ENCODE data around the gene PMP22. TPM values are rescaled to one million over a fixed set of nuclear protein-coding genes. Genes with fewer than 3 reads are reported as not detected.

The PMP22 gene
- total RNA-seq, 4 donors from 2014 or later, result 104 to 246 (median 155) TPM

- TF ChIP-seq, protein P1, sequence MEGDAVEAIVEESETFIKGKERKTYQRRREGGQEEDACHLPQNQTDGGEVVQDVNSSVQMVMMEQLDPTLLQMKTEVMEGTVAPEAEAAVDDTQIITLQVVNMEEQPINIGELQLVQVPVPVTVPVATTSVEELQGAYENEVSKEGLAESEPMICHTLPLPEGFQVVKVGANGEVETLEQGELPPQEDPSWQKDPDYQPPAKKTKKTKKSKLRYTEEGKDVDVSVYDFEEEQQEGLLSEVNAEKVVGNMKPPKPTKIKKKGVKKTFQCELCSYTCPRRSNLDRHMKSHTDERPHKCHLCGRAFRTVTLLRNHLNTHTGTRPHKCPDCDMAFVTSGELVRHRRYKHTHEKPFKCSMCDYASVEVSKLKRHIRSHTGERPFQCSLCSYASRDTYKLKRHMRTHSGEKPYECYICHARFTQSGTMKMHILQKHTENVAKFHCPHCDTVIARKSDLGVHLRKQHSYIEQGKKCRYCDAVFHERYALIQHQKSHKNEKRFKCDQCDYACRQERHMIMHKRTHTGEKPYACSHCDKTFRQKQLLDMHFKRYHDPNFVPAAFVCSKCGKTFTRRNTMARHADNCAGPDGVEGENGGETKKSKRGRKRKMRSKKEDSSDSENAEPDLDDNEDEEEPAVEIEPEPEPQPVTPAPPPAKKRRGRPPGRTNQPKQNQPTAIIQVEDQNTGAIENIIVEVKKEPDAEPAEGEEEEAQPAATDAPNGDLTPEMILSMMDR (IDR thresholded peaks at IDR 0.05), result no peak
- TF ChIP-seq POLR2A (IDR thresholded peaks at IDR 0.05), result no peak
- intact Hi-C loops (cut with DNase I; ENCODE audit: low total_unique reads), result no loop called here
- Histone ChIP-seq H3K4me3 (no peak overlapping the region), H3K9me3 (no peaks in the 10 kb centered on the region), H3K36me3 (no peaks in the 10 kb centered on the region), H3K4me1 (no peaks in the 10 kb centered on the region), H3K27ac (no peak overlapping the region), H3K27me3 (no peaks in the 10 kb centered on the region)
- no peak for DNase-seq
Observed at GRCh38 chr17:15239491-15239890, 25.6 kb downstream of the PMP22 start.

DNA sequence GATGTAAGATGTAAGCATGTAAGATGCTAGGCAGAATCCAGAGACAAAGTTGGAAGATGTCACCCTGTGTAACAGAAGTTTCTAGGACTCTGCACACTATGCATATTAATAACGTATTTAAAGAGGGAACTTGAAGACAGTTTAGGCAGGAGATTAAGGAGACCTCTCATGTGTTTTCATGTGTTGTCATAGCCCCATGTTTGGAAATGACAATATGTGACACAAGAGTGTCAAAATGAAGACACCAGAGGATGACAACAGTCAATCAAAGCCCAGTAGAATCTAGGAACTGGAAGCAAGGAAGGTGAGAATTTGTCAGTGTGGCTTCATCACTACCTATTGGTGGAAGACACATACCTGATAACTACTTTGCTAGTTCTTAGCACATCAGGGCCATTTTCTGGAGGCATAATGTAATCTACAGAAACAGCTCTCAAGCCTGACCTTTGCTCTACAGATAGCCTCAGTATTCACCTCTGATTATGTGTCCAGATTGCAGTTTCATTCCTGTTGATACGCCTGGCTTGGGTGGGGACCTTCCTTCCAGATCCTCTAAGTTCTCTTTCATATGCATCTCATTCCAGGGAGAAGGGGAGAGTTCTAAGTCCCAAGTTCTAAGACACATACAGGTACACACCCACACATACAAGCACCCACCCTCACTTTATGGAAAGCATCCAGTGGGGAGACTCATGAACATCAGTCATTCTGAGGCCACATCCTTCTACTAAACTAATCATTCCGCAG, 26.3 kb downstream of the PMP22 start:
- intact Hi-C loops (cut with DNase I; ENCODE audit: low total_unique reads), result no loop called here
- H3K4me3 ChIP-seq, result no peak overlapping the region
- no peak for DNase-seq
- H3K4me1 ChIP-seq, result no peaks in the 10 kb centered on the region
- TF ChIP-seq POLR2A (IDR thresholded peaks at IDR 0.05), result no peak
- TF ChIP-seq, protein P1 (IDR thresholded peaks at IDR 0.05), result no peak
- no peaks in the 10 kb centered on the region for H3K27me3 ChIP-seq
- H3K36me3 ChIP-seq, result no peaks in the 10 kb centered on the region
- no peaks in the 10 kb centered on the region for H3K9me3 ChIP-seq
- H3K27ac ChIP-seq, result no peak overlapping the region

DNA sequence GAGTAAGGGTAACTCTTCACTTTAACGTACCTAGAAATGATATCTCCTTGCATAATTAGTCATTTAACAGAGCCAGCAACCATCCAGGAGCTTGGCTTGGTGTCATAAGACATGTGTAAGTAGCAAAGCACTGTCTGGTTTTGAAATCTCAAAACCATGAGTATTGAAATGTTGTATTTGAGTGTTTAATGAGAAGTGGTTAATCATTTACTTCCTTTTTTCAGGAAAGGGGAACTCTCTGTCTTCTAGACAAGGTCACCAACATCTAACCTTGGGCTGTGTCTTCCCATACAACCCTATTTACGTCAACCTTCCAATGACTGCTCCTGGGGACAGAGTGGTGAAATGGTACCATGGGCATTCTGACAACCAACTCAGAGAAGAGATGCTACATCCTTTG, 27.1 kb downstream of the PMP22 start:
- Histone ChIP-seq H3K4me1 (no peaks in the 10 kb centered on the region), H3K27me3 (no peaks in the 10 kb centered on the region), H3K4me3 (no peak overlapping the region), H3K9me3 (no peaks in the 10 kb centered on the region), H3K27ac (no peak overlapping the region), H3K36me3 (no peaks in the 10 kb centered on the region)
- DNase-seq, result no peak
- intact Hi-C loops (cut with DNase I; ENCODE audit: low total_unique reads), result no loop called here
- TF ChIP-seq POLR2A (IDR thresholded peaks at IDR 0.05), result no peak
- TF ChIP-seq, protein P1 (IDR thresholded peaks at IDR 0.05), result no peak

GRCh38 chr17:15237106-15237425, 28.1 kb downstream of the PMP22 start:
- Histone ChIP-seq H3K27ac (no peak overlapping the region), H3K36me3 (no peaks in the 10 kb centered on the region), H3K9me3 (no peaks in the 10 kb centered on the region), H3K27me3 (no peaks in the 10 kb centered on the region), H3K4me1 (no peaks in the 10 kb centered on the region), H3K4me3 (no peak overlapping the region)
- intact Hi-C loops (cut with DNase I; ENCODE audit: low total_unique reads), result no loop called here
- DNase-seq, result no peak
- TF ChIP-seq, protein P1 (IDR thresholded peaks at IDR 0.05), result no peak
- no peak for TF ChIP-seq POLR2A (IDR thresholded peaks at IDR 0.05)

DNA sequence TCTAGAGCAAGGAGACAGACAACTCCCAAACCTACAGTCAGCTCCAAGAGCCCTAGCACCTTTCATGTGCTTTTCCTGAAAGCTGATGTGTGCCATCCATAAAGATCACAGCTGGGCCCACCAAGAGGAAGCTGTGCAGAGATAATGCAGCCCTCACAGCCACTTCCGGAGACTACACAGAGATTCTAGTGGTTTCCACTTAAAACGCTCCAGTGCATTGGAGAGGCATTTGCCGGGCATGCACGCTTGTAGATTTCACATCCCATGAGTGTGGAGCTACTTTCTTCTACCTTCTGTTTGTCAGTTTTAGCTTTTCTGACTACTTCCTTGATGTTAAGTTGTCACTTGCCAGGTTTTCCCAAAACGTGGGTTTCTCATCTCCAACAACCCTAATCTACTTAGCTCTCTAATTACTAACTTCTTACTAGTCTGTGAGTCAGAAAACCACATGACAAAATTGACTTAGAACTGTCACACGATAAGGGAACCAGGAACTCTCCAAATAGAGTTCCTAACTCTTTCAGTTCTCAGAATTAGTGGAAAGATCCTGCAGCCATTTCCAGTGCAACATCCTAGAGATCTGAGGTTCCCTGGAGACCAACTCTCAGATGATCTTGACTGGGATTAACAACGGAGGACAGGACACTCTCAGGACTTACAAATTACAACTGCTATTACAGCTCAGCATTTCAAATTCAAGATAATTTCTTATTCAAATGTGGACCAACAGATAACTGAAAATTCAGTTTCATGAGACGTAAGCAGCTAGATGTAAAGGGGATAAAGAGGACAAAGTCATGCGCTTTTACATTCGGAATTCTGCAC, 28.6 kb downstream of the PMP22 start:
- no peak for DNase-seq
- Histone ChIP-seq H3K4me1 (no peaks in the 10 kb centered on the region), H3K9me3 (no peaks in the 10 kb centered on the region), H3K27ac (no peak overlapping the region), H3K36me3 (no peaks in the 10 kb centered on the region), H3K4me3 (no peak overlapping the region), H3K27me3 (no peaks in the 10 kb centered on the region)
- intact Hi-C loops (cut with DNase I; ENCODE audit: low total_unique reads), result no loop called here
- TF ChIP-seq, protein P1 (IDR thresholded peaks at IDR 0.05), result no peak
- no peak for TF ChIP-seq POLR2A (IDR thresholded peaks at IDR 0.05)

All from uterus (tissue), 4 donors.